Activated CD4-positive, alpha-beta T cell treated with anti-CD3 and anti-CD28 coated beads for 36 hours (primary cell): ENCODE measurements around the gene RNF214. TPM values are rescaled to one million over a fixed set of nuclear protein-coding genes. Genes with fewer than 3 reads are reported as not detected.

Experiments used
- ATAC-seq: fragments of 200-7000 bp; cut with Tn5 transposase; one replicate; pipeline ENCODE4 v1.10.0; 2021; ENCODE audit warnings: mild to moderate bottlenecking, moderate library complexity
- CTCF ChIA-PET: fragments of 350-600 bp; sonication (Branson Sonifier 250); formaldehyde crosslinking; loops from one replicate; lab custom pipeline; 2021; ENCODE audit warnings: antibody characterized with exemption; lab: Charles Lee
- POLR2A ChIA-PET: fragments of 350-600 bp; sonication (Branson Sonifier 250); formaldehyde crosslinking; loops from one replicate; lab custom pipeline; 2021; ENCODE audit warnings: antibody characterized with exemption, inconsistent platforms; lab: Charles Lee
- DNase-seq: peaks from one replicate; pipeline ENCODE4 v3.0.0-alpha.2; 2020
- H3K27ac Mint-ChIP-seq: one replicate; pipeline ENCODE4 v1.8.0; 2021; ENCODE audit warnings: mixed read lengths
- H3K27me3 Mint-ChIP-seq: one replicate; pipeline ENCODE4 v1.8.0; 2021; ENCODE audit warnings: mixed read lengths
- H3K36me3 Mint-ChIP-seq: one replicate; pipeline ENCODE4 v1.8.0; 2021; ENCODE audit warnings: low read depth, mixed read lengths
- H3K4me1 Mint-ChIP-seq: one replicate; pipeline ENCODE4 v1.8.0; 2021; ENCODE audit warnings: mixed read lengths
- H3K4me3 Mint-ChIP-seq: one replicate; pipeline ENCODE4 v1.8.0; 2021; ENCODE audit warnings: mild to moderate bottlenecking, moderate library complexity, mixed read lengths
- H3K9me3 Mint-ChIP-seq: one replicate; pipeline ENCODE4 v1.8.0; 2021; ENCODE audit warnings: low read depth, mixed read lengths
- intact Hi-C, 2 experiments: fragments of 100-400 bp; cut with DNase I in 1 of 2; cut with micrococcal nuclease in 1 of 2; formaldehyde crosslinking; loops; one replicate each; pipeline versions ENCODE4 v1.14.2 to v1.15.1; 2022 to 2024; cut with DNase I, micrococcal nuclease
- total RNA-seq, 2 experiments: library from RNA; stranded (reverse); gene quantifications; one replicate each; pipeline ENCODE4 v1.2.3, GENCODE V29; 2021

Gene RNF214
- total RNA-seq, 2 experiments from 2014 or later: 19.3 to 24.6 TPM

DNA sequence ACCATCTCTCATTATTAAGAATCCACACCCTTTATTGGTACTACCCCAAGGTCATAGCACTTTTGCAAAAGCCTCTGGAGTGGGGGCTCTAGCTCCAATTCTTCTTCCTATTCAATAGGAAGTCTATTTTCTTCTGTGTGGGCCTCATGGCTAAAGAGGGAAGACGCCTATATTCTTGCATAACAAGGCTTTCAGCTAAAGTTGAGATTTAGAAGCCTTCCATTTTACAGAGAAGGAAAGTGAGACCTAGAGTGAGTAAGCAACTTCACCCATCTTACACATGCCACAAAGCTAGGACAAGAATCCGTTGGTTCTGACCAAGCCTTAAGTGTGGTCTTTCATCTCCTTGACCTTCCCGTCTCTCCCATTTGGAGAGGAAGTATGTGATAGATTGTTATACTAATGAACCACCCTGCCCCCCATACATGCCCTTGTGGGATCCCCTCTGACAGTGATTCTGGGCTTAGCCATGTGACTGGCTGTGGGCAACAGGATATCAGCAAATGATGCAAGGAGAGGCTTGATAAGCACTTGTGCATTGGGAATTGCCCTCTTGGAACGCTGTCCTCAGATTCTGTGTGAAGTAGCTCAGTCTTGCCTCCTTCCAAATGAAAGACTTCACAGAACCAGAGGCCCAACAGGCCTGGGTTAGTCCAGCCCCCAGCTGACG is 71.3 kb downstream of the RNF214 start:
- Mint-ChIP-seq H3K4me3 (no peak overlapping the region), H3K9me3 (no peaks in the 10 kb centered on the region), H3K27me3 (no peaks in the 10 kb centered on the region), H3K36me3 (no peaks in the 10 kb centered on the region), H3K4me1 (peaks cover 4% of the 10 kb centered on the region), H3K27ac (no peak overlapping the region)
- POLR2A ChIA-PET: no interaction called here
- CTCF ChIA-PET: interaction anchor here (1.3 to 2.3 kb wide), 2 partner anchors 12 to 38 kb away, joined by 3 to 7 read pairs; partner anchors contain the start of gene BACE1
- DNase-seq: no peak
- intact Hi-C loops: no loop called here
- ATAC-seq: no peak

DNA sequence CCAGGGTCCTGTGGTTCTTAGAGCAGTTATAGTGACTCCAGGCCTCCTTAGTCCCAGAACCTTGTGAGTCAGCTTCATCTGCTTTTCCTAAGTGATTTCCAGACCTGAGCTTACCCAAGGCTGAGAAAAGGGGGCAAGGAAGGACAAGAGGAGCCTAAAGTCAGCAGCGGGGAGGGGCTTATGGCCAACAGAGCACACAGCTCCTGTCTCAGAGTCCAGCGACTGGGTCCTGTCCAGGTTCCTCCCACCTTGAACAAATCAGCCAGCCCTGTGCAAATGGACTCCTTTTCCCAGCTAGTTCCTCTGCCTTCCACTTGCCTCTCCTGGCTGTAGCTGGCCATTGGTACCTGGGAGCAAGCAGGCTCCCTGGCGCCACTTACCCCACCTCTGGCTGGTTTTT is 72.7 kb downstream of the RNF214 start:
- H3K4me3 Mint-ChIP-seq: no peak overlapping the region
- H3K36me3 Mint-ChIP-seq: no peaks in the 10 kb centered on the region
- CTCF ChIA-PET: interaction anchor here (0.7 kb wide), 1 partner anchor 176 kb away, joined by 3 read pairs; no protein-coding TSS in a partner anchor
- no peaks in the 10 kb centered on the region for H3K9me3 Mint-ChIP-seq
- no peak for DNase-seq
- no peaks in the 10 kb centered on the region for H3K27me3 Mint-ChIP-seq
- H3K27ac Mint-ChIP-seq: no peak overlapping the region
- no peak for ATAC-seq
- peaks cover 4% of the 10 kb centered on the region for H3K4me1 Mint-ChIP-seq
- intact Hi-C loops: no loop called here
- POLR2A ChIA-PET: no interaction called here

DNA sequence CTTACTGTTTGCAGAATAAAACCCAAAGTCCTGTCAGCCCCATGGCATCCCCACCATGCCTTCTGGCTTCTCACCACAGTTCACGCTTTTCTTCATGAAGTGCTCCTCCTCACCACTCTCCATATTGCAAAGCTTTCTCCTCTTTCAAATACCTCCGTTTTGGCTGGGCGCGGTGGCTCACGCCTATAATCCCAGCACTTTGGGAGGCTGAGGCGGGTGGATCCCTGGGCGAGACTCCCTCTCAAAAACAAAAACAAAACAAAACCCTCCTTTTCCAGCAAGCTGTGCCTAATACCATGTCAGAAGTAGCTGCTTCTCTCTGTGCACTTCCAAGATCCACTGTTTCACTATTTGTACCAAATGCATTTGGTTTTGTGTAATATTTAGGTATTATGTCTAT is 76.8 kb downstream of the RNF214 start:
- intact Hi-C loops: no loop called here
- peaks cover 4% of the 10 kb centered on the region for H3K27me3 Mint-ChIP-seq
- POLR2A ChIA-PET: interaction anchor here (0.7 kb wide), 1 partner anchor 20 kb away, joined by 3 read pairs; no protein-coding TSS in a partner anchor
- no peak for ATAC-seq
- no peaks in the 10 kb centered on the region for H3K9me3 Mint-ChIP-seq
- H3K4me3 Mint-ChIP-seq: no peak overlapping the region
- no peak for DNase-seq
- H3K27ac Mint-ChIP-seq: no peak overlapping the region
- H3K36me3 Mint-ChIP-seq: no peaks in the 10 kb centered on the region
- H3K4me1 Mint-ChIP-seq: no peaks in the 10 kb centered on the region
- CTCF ChIA-PET: interaction anchor here (0.7 kb wide), 1 partner anchor 71 kb away, joined by 3 read pairs; no protein-coding TSS in a partner anchor

DNA sequence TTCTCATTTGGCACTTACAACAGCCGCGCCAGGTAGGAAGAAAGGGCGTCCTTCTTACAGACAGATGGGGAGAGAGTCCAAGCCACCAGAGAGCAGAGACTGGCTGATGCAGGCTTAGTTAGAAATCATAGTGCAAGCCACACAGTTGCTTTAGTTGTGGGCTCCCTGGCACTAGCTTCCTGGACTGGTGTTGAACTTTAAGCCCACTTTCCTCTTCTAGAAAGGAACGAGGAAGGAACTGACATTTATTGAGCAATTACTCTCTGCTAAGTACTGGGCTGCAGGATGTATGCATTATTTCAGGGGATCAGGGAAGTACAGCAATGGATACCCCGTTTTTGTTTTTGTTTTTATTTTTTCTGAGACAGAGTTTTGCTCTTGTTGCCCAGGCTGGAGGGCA is 80.6 kb downstream of the RNF214 start:
- no peaks in the 10 kb centered on the region for H3K36me3 Mint-ChIP-seq
- ChIA-PET POLR2A (no interaction called here), CTCF (no interaction called here)
- H3K27ac Mint-ChIP-seq: no peak overlapping the region
- intact Hi-C loops: no loop called here
- DNase-seq (no peak), ATAC-seq (no peak)
- no peaks in the 10 kb centered on the region for H3K9me3 Mint-ChIP-seq
- H3K4me3 Mint-ChIP-seq: no peak overlapping the region
- H3K27me3 Mint-ChIP-seq: peaks cover 24% of the 10 kb centered on the region
- peaks cover 13% of the 10 kb centered on the region for H3K4me1 Mint-ChIP-seq

DNA sequence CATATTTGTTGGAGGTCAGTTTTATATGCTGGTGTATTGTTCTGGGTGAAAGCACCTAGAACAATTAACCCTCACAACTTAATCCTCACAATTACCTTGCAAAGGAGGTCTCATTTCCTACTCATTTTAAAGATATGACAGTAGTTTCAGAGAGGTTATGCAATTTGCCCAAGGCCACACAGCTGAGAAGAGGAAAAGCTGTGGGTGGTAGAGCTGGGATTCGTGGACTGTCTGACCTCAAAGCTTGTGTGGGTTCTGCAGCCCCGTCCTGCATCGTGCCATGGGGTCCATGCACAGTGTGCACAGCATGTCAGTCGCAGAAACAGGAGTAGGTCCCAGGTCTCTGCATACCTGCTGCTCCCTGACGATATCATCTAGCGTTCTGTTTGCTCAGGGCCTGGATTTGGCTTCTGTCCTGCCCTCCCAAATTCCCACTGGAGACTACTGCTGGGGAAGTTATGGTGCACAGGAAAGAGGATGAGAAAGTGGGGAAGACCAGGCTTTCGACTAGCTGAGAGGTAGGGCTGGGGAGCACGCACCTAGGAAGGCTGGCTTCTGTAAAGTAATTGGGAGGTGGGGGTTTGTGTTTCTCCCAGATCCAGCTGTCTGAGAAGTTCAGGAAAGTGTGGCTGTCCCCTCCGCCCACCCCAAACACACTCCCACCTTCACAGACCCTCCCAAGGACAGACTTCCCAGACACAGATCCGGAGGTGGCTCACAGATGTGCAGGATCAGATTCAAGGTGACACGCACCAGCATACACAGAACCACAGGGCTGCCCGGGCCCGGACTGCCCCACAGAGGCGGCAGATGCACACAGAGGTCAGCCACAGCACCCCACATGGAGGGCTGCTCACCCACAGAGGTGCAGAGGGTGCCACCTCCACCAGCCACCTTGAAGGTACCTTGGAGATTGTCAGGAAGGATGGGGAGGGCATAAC is 81.6 kb downstream of the RNF214 start:
- Mint-ChIP-seq H3K4me1 (peaks cover 13% of the 10 kb centered on the region), H3K4me3 (no peak overlapping the region), H3K36me3 (no peaks in the 10 kb centered on the region), H3K9me3 (no peaks in the 10 kb centered on the region), H3K27ac (no peak overlapping the region), H3K27me3 (peaks cover 24% of the 10 kb centered on the region)
- ChIA-PET CTCF (interaction anchor here (1.5 kb wide), 1 partner anchor 11 kb away, joined by 7 read pairs; no protein-coding TSS in a partner anchor), POLR2A (no interaction called here)
- intact Hi-C loops: no loop called here
- ATAC-seq (no peak), DNase-seq (no peak)

DNA sequence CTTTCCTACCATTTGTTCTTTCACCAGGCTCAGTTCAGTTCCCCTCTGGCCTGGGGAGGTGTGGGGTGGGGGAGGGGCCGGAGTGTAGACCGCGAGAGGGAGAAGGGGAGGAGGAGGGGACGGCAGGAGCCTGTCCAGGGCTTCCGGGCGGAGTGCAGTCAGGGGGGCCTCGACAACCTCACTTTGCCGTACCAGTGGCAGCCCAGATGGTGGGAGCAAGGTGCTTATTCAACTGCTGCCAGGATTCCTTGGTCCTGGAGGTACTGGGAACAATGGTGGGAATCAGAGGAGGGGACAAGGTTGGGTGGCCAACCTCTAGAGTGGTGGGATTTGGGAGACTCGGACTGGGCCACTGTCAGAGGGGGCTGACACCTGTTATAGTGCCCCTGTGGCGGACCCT is 82.4 kb downstream of the RNF214 start:
- peak overlapping the region; percentile 48 for H3K4me3 Mint-ChIP-seq
- H3K27ac Mint-ChIP-seq: no peak overlapping the region
- DNase-seq: no peak
- H3K4me1 Mint-ChIP-seq: peaks cover 13% of the 10 kb centered on the region
- no peaks in the 10 kb centered on the region for H3K36me3 Mint-ChIP-seq
- CTCF ChIA-PET: interaction anchor here (0.6 to 1.5 kb wide), 2 partner anchors 12 to 89 kb away, joined by 3 to 7 read pairs; no protein-coding TSS in a partner anchor
- no peaks in the 10 kb centered on the region for H3K9me3 Mint-ChIP-seq
- intact Hi-C loops: no loop called here
- POLR2A ChIA-PET: no interaction called here
- ATAC-seq: no peak
- peaks cover 24% of the 10 kb centered on the region for H3K27me3 Mint-ChIP-seq

DNA sequence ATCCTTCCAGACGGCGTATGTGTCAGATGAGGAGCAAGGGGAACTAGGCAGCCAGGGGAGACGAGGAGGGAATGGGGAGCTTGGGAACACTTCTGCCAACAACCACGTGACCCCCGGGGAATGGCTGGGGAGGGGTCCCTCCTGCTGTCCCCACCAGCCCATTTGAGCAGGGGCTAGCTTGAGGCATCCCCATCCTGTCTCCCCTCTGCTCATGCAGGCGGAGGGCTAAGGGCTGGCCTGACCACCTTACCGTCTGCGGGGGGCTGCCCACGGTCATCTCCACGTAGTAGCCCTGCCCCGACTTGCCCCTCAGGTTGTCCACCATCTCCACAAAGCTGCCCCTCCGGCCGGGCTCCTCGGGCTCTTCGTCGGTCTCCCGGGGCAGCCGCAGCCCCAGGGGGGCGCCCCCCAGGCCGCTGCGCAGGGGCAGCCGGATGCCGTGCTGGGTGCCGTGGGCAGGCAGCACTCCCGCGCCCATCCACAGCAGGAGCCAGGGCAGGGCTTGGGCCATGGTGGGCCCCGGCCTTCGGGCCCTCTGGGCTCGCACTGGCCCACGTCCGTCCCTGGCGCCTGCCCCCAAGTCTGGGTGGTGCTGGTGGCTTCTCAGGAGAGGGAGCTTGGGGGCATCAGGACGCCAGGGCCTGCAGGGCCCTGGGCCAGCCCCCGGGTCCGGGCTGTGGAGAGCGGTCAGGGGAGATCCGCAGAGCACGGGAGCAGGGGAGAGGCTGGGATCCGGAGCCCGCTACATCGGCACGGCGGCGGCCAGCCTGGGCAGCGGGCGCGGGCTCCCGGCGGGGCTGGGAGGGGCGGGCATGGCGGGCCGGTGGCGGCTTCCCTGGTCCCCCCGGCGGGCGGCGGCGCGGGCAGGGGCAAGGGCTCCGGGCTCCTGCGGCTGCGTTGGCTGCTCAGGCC is 83.1 kb downstream of the RNF214 start:
- DNase-seq (peak; percentile 47), ATAC-seq (peak; percentile 79)
- H3K27ac Mint-ChIP-seq: no peak overlapping the region
- POLR2A ChIA-PET: interaction anchor here (0.9 kb wide), 1 partner anchor 12 kb away, joined by 3 read pairs; no protein-coding TSS in a partner anchor
- no peaks in the 10 kb centered on the region for H3K36me3 Mint-ChIP-seq
- intact Hi-C loops: no loop called here
- peak overlapping the region; percentile 58 for H3K4me3 Mint-ChIP-seq
- H3K27me3 Mint-ChIP-seq: peaks cover 24% of the 10 kb centered on the region
- CTCF ChIA-PET: interaction anchor here (0.6 to 1.5 kb wide), 3 partner anchors 13 to 89 kb away, joined by 3 to 7 read pairs (median 3); no protein-coding TSS in a partner anchor
- H3K4me1 Mint-ChIP-seq: peaks cover 13% of the 10 kb centered on the region
- H3K9me3 Mint-ChIP-seq: no peaks in the 10 kb centered on the region

DNA sequence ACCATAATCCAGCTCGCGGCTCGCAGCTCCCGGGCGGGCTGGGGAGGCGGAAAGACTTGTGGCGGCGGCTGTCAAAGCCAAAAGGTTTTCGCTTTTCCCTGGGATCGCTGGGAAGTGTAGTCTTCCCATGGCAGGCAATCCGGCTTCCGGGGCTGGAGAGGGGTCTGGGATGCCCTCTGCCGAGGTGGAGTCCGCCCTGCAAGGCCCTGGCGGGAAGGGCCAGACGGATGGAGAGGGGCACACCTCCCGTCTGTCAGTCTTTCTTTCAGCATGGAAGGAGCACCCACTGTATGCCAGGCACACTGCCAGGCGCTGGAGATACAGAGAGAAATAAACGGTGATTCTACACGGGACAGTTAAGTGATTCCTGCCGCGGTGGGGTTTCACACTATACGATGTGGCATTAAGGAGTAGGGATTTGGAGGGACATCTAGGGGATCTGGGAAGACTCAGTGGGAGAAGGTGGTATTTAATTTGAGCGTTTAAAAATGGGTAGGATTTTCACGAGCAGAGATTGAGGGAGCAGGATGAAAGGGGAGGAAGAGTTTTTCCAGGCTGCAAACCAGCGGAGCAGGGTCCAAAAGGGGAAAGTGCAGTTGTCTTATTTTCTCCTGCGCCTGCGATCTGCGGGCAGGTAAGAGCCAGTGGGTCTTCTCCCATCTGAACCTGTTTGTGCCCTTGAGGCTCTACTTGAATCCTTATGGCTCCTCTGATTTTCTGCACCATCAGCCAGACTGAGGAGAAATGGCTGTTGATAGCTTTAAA is 83.9 kb downstream of the RNF214 start, which contains the start of gene BACE1:
BACE1 (minus strand) TSS at position 60 of the 765 bp plus-strand sequence. CDS start 461 bp downstream, outside the sequence.
- CTCF ChIA-PET: interaction anchor here (0.6 to 1.5 kb wide), 3 partner anchors 12 to 426 kb away, joined by 3 to 7 read pairs (median 3); no protein-coding TSS in a partner anchor
- intact Hi-C loops: no loop called here
- Mint-ChIP-seq H3K36me3 (no peaks in the 10 kb centered on the region), H3K27me3 (peaks cover 24% of the 10 kb centered on the region), H3K4me1 (peaks cover 13% of the 10 kb centered on the region), H3K4me3 (peak within 1 kb of the TSS; percentile 58), H3K27ac (no peak within 1 kb of the TSS), H3K9me3 (no peaks in the 10 kb centered on the region)
- DNase-seq (no peak), ATAC-seq (peak; percentile 48)
- POLR2A ChIA-PET: interaction anchor here (0.9 kb wide), 1 partner anchor 11 kb away, joined by 3 read pairs; no protein-coding TSS in a partner anchor

DNA sequence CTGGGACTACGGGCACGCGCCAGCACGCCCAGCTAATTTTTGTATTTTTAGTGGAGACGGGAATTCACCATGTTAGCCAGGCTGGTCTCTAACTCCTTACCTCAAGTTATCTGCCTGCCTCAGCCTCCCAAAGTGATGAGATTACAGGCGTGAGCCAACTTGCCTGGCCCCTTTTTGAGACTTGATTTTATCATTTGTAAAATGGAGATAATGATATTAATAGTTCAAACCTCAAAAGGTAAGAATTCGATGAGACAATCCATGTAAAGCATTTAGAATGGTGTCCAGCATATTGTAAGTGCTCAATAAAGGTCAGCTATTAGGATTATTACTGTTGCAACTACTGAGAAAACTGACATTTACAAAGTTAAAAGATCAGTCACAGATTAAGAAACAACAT is 86.3 kb downstream of the RNF214 start:
- ATAC-seq: no peak
- Mint-ChIP-seq H3K27ac (no peak overlapping the region), H3K4me1 (peaks cover 13% of the 10 kb centered on the region), H3K4me3 (no peak overlapping the region), H3K27me3 (peaks cover 21% of the 10 kb centered on the region), H3K9me3 (no peaks in the 10 kb centered on the region), H3K36me3 (no peaks in the 10 kb centered on the region)
- DNase-seq: no peak
- intact Hi-C loops: no loop called here
- ChIA-PET POLR2A (no interaction called here), CTCF (interaction anchor here (0.7 to 1.8 kb wide), 3 partner anchors 9 to 754 kb away, joined by 3 to 5 read pairs (median 3); partner anchors contain the start of gene CEP164)
